NOMO-1 (cell line): ENCODE measurements around the gene R3HDM4.
"Not testable (repeated sequence)": the region's sequence is repeated elsewhere in the genome, so short reads cannot be mapped to it uniquely, and the experiment has no call there.

Experiments
- DNase-seq, 2 experiments: peaks; one replicate each; lab custom pipeline; 2025; ENCODE audit not compliant: unreplicated experiment in 2 of 2; lab: John Stamatoyannopoulos, UW

R3HDM4 gene

DNA sequence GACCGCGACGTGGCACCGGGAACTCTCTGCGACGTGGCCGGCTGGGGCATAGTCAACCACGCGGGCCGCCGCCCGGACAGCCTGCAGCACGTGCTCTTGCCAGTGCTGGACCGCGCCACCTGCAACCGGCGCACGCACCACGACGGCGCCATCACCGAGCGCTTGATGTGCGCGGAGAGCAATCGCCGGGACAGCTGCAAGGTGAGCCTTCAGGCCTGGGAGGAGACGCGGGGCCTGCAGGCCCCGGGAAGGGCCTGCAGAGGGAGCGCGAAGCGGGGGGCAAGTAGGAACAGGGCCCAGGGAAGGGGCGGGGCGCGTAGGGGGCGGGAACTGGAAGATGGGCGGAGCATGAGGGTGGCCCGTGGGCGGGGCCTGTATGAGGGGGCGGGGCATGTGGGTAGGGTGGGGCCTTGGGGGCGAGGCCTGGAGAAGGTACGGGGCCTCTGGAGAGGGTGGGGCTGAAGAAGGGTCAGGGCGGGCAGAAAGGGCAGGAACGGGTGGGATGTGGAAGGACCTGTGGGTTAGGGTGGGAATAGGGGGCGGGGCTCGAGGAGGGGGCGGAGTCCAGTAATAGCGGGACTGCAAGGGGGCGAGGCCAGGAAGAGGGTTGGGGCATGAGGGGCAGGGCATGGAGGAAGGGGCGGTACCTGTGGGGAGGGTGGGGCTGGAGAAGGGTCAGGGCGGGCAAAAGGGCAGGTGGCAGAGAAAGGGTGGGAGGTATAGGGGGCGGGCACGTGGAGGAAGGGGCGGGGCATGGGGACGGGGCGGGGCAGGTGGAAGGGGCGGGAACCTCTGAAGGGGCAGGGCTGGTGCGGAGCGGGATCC lies 51.1 kb downstream of the R3HDM4 start:
- DNase-seq, result peak in 1 of 2 experiments; percentile 40

DNA sequence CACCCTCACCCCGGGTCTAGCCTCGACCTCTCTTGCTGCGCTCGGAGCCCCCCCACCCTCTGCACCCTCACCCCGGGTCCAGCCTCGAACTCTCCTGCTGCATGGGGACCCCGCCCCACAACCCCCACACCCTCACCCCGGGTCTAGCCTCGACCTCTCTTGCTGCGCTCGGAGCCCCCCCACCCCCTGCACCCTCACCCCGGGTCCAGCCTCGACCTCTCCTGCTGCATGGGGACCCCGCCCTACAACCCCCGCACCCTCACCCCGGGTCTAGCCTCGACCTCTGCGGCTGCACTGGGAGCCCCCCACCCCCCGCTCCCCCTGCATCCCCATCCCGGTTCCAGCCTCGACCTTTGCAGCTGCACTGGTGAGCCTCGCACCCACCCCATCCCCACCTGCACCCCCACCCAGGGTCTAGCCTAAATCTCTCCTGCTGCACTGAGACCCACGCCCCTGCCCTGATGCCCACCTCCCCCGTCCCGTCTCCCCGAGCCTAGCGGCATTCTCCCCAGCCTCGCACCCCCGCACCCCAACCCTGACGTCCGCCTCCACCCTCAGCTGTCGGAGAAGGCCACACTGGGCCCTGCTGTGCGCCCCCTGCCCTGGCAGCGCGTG lies 51.8 kb downstream of the R3HDM4 start:
- DNase-seq, result no peak

- peak; percentile 67 to 68 for DNase-seq
These were observed 53.9 kb downstream of the R3HDM4 start, which contains the start of gene CFD for GRCh38 chr19:858868-859843. CFD (plus strand) TSS chr19:859664; CDS start chr19:859690, 26 bp downstream.

- DNase-seq, result no peak
These were observed 54.7 kb downstream of the R3HDM4 start for GRCh38 chr19:858284-858683.

DNA sequence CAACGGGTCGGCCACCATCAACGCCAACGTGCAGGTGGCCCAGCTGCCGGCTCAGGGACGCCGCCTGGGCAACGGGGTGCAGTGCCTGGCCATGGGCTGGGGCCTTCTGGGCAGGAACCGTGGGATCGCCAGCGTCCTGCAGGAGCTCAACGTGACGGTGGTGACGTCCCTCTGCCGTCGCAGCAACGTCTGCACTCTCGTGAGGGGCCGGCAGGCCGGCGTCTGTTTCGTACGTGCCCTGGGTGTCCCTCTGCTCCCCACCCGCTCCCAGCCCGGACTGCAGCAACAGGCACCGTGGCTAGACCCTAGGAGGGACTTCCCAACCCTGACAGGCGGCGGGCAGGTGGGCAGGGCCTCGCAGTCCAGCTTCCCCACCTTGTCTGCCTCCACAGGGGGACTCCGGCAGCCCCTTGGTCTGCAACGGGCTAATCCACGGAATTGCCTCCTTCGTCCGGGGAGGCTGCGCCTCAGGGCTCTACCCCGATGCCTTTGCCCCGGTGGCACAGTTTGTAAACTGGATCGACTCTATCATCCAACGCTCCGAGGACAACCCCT lies 57.4 kb downstream of the R3HDM4 start:
- DNase-seq, result no peak

DNA sequence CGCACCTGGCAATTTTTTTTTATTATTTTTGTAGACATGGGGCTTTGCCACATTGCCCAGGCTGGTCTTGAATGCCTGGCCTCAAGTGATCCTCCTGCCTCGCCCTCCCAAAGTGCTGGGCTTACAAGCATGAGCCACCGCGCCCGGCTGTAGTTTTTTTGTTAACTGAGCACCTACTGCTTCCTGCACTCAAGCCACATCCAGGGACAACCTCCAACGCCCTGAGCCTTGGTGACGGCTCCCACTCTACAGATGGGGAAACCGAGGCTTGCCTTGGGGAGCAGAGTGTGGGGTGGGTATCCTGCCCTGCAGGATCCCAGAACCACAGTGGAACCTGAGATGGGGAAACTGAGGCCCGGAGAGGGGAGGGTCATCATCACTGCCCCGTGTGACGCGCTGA lies 57.9 kb downstream of the R3HDM4 start:
- no peak for DNase-seq

DNA sequence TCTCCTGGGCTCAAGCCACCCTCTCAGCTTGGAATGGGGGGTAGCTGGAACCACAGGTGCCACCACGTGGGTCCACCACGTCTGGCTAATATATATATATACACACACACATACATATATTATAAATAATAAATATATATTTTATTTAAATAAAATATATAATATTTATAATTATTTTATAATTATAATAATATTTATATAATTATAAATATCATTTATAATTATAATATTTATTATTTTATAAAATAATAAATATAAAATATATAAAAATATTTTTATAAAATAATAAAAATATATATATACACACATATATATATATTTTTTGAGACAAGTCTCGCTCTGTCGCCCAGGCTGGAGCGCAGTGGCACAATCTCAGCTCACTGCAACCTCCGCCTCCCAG lies 58.5 kb downstream of the R3HDM4 start:
- no peak for DNase-seq

DNA sequence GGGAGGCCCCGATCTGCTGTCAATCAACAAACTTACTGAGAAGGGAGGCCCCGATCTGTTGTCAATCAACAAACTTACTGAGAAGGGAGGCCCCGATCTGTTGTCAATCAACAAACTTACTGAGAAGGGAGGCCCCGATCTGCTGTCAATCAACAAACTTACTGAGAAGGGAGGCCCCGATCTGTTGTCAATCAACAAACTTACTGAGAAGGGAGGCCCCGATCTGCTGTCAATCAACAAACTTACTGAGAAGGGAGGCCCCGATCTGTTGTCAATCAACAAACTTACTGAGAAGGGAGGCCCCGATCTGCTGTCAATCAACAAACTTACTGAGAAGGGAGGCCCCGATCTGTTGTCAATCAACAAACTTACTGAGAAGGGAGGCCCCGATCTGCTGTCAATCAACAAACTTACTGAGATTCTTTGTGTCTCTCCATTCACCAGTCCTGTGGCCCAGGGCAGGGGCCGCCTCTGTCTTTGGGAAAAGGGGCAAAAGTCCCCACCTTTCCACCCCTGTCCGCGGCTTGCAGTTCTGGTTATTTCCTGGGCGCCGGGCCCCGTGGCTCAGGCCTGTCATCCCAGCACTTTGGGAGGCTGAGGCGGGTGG lies 59.3 kb downstream of the R3HDM4 start:
- not testable (repeated sequence) for DNase-seq

GRCh38 chr19:853014-853585 lies 59.9 kb downstream of the R3HDM4 start:
- no peak for DNase-seq

- peak; percentile 54 to 74 for DNase-seq
These were observed 60.6 kb downstream of the R3HDM4 start, which contains the start of gene ELANE for GRCh38 chr19:852136-853013. ELANE (plus strand) TSS chr19:852303; CDS start chr19:852329, 26 bp downstream.

DNA sequence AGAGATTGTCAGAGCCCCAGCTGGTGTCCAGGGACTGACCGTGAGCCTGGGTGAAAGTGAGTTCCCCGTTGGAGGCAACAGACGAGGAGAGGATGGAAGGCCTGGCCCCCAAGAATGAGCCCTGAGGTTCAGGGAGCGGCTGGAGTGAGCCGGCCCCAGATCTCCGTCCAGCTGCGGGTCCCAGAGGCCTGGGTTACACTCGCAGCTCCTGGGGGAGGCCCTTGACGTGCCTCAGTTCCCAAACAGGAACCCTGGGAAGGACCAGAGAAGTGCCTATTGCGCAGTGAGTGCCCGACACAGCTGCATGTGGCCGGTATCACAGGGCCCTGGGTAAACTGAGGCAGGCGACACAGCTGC lies 62.1 kb downstream of the R3HDM4 start:
- DNase-seq, result no peak

GRCh38 chr19:850221-850978 lies 62.6 kb downstream of the R3HDM4 start:
- DNase-seq, result peak; percentile 63 to 65

GRCh38 chr19:849195-849594 lies 63.8 kb downstream of the R3HDM4 start:
- not testable (repeated sequence) for DNase-seq

- peak in 1 of 2 experiments; percentile 41 for DNase-seq
These were observed 64.6 kb downstream of the R3HDM4 start for GRCh38 chr19:848386-848921.
